ENCODE measurements around the gene UBAC2.

DNA sequence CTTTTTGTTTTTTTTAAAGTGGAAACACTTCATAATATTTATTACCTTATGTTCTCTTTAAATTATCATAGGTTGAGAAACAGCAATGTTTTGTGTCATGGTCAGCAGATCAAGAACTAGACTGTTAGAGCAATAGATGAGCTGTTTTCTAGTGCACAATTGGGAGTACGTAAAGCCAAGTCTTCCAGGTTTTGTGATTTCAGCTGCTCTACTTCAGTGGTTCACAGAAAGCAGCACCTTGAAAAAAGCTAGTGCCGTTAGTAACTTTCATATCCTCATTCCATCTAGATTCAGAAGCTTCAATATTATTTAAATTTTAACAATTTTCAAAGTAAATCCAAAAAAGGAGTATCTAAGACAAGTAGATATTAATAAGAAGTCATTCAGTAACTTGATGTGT lies 55.6 kb downstream of the UBAC2 start:
- TF ChIP-seq, protein P1, sequence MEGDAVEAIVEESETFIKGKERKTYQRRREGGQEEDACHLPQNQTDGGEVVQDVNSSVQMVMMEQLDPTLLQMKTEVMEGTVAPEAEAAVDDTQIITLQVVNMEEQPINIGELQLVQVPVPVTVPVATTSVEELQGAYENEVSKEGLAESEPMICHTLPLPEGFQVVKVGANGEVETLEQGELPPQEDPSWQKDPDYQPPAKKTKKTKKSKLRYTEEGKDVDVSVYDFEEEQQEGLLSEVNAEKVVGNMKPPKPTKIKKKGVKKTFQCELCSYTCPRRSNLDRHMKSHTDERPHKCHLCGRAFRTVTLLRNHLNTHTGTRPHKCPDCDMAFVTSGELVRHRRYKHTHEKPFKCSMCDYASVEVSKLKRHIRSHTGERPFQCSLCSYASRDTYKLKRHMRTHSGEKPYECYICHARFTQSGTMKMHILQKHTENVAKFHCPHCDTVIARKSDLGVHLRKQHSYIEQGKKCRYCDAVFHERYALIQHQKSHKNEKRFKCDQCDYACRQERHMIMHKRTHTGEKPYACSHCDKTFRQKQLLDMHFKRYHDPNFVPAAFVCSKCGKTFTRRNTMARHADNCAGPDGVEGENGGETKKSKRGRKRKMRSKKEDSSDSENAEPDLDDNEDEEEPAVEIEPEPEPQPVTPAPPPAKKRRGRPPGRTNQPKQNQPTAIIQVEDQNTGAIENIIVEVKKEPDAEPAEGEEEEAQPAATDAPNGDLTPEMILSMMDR (IDR thresholded peaks at IDR 0.05), result no peak
- TF ChIP-seq POLR2AphosphoS5 (IDR thresholded peaks at IDR 0.05; ENCODE audit: insufficient read depth in 1 of 2, low read depth in 1 of 2) (no peak), POLR2A (IDR thresholded peaks at IDR 0.05) (no peak)
